Progenitor cell of endocrine pancreas (in vitro differentiated cells): ENCODE measurements around the gene BCL2L12. TPM values are rescaled to one million over a fixed set of nuclear protein-coding genes. Genes with fewer than 3 reads are reported as not detected.

Source experiments
- DNase-seq: peaks from one replicate; pipeline ENCODE4 v3.0.0; 2021; ENCODE audit warnings: low spot score; ENCODE audit not compliant: unreplicated experiment
- H3K27ac Mint-ChIP-seq: 2 replicates; pipeline ENCODE4 v1.8.0; 2021; ENCODE audit warnings: mild to moderate bottlenecking, moderate library complexity, mixed read lengths
- H3K27me3 Mint-ChIP-seq: 2 replicates; pipeline ENCODE4 v1.8.0; 2021; ENCODE audit warnings: mixed read lengths
- H3K36me3 Mint-ChIP-seq: 2 replicates; pipeline ENCODE4 v1.8.0; 2022; ENCODE audit warnings: mixed read lengths; ENCODE audit not compliant: insufficient read depth
- H3K4me1 Mint-ChIP-seq: 2 replicates; pipeline ENCODE4 v1.8.0; 2021; ENCODE audit warnings: low read depth, mixed read lengths
- H3K4me3 Mint-ChIP-seq: 2 replicates; pipeline ENCODE4 v1.8.0; 2021; ENCODE audit warnings: low read depth, mild to moderate bottlenecking, moderate library complexity, mixed read lengths
- H3K9me3 Mint-ChIP-seq: 2 replicates; pipeline ENCODE4 v1.8.0; 2021; ENCODE audit warnings: low read depth, mixed read lengths
- total RNA-seq: library from RNA; stranded (reverse); gene quantifications from 2 replicates; pipeline ENCODE4 v1.2.1, GENCODE V29; 2021
- TF ChIP-seq, protein P1 (sequence below): fragments of 200-600 bp; sonication (generic); IDR thresholded peaks from one replicate; pipeline ENCODE4 v1.5.0; 2021; ENCODE audit warnings: antibody characterized with exemption, mild to moderate bottlenecking; ENCODE audit not compliant: unreplicated experiment

The BCL2L12 gene
- total RNA-seq, 1 donor from 2014 or later: 59.0 TPM

GRCh38 chr19:49692147-49692506 is 26.4 kb downstream of the BCL2L12 start:
- H3K9me3 Mint-ChIP-seq: no peaks in the 10 kb centered on the region
- no peaks in the 10 kb centered on the region for H3K27me3 Mint-ChIP-seq
- no peak overlapping the region for H3K27ac Mint-ChIP-seq
- no peak for DNase-seq
- TF ChIP-seq, protein P1, sequence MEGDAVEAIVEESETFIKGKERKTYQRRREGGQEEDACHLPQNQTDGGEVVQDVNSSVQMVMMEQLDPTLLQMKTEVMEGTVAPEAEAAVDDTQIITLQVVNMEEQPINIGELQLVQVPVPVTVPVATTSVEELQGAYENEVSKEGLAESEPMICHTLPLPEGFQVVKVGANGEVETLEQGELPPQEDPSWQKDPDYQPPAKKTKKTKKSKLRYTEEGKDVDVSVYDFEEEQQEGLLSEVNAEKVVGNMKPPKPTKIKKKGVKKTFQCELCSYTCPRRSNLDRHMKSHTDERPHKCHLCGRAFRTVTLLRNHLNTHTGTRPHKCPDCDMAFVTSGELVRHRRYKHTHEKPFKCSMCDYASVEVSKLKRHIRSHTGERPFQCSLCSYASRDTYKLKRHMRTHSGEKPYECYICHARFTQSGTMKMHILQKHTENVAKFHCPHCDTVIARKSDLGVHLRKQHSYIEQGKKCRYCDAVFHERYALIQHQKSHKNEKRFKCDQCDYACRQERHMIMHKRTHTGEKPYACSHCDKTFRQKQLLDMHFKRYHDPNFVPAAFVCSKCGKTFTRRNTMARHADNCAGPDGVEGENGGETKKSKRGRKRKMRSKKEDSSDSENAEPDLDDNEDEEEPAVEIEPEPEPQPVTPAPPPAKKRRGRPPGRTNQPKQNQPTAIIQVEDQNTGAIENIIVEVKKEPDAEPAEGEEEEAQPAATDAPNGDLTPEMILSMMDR: no peak
- peaks cover 11% of the 10 kb centered on the region for H3K4me1 Mint-ChIP-seq
- H3K36me3 Mint-ChIP-seq: peaks cover 5% of the 10 kb centered on the region
- H3K4me3 Mint-ChIP-seq: peak overlapping the region; percentile 49

- peaks cover 8% of the 10 kb centered on the region for H3K36me3 Mint-ChIP-seq
- no peaks in the 10 kb centered on the region for H3K9me3 Mint-ChIP-seq
- H3K4me3 Mint-ChIP-seq: no peak overlapping the region
- peaks cover 1% of the 10 kb centered on the region for H3K4me1 Mint-ChIP-seq
- no peak overlapping the region for H3K27ac Mint-ChIP-seq
- no peak for DNase-seq
- TF ChIP-seq, protein P1: no peak
- H3K27me3 Mint-ChIP-seq: no peaks in the 10 kb centered on the region
These were observed 30.4 kb downstream of the BCL2L12 start for GRCh38 chr19:49696115-49696514.

GRCh38 chr19:49696865-49697264 is 31.1 kb downstream of the BCL2L12 start:
- no peak for DNase-seq
- Mint-ChIP-seq H3K4me1 (peaks cover 1% of the 10 kb centered on the region), H3K27me3 (no peaks in the 10 kb centered on the region), H3K9me3 (no peaks in the 10 kb centered on the region), H3K27ac (no peak overlapping the region), H3K4me3 (no peak overlapping the region), H3K36me3 (peaks cover 8% of the 10 kb centered on the region)
- TF ChIP-seq, protein P1: no peak

GRCh38 chr19:49699364-49699763 is 33.6 kb downstream of the BCL2L12 start:
- Mint-ChIP-seq H3K4me3 (no peak overlapping the region), H3K9me3 (no peaks in the 10 kb centered on the region), H3K27me3 (no peaks in the 10 kb centered on the region), H3K36me3 (peaks cover 6% of the 10 kb centered on the region), H3K4me1 (no peaks in the 10 kb centered on the region), H3K27ac (no peak overlapping the region)
- DNase-seq: no peak
- TF ChIP-seq, protein P1: no peak

DNA sequence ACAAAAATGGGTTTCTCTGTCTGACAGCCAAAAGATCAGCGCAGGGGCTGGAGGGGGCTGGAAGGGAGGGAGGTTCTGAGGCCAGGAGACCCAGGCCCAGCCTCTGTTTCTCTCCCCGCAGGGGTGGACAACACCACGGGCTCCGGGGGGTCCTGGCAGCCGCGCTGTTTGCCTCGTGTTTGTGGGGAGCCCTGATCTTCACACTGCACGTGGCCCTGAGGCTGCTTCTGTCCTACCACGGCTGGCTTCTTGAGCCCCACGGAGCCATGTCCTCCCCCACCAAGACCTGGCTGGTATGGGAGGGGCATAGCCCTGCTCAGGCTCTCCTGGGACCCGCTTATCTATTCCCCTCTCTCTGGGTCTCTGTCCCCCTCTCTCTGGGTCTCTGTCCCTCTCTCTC is 34.8 kb downstream of the BCL2L12 start:
- Mint-ChIP-seq H3K27ac (no peak overlapping the region), H3K4me1 (no peaks in the 10 kb centered on the region), H3K27me3 (no peaks in the 10 kb centered on the region), H3K4me3 (no peak overlapping the region), H3K36me3 (peaks cover 6% of the 10 kb centered on the region), H3K9me3 (no peaks in the 10 kb centered on the region)
- no peak for DNase-seq
- TF ChIP-seq, protein P1: no peak
